ENCODE results near the gene ITGB3BP. TPM values are rescaled to one million over a fixed set of nuclear protein-coding genes. Genes with fewer than 3 reads are reported as not detected.

The ITGB3BP gene
- total RNA-seq, 1 donor from 2014 or later: 110 TPM

DNA sequence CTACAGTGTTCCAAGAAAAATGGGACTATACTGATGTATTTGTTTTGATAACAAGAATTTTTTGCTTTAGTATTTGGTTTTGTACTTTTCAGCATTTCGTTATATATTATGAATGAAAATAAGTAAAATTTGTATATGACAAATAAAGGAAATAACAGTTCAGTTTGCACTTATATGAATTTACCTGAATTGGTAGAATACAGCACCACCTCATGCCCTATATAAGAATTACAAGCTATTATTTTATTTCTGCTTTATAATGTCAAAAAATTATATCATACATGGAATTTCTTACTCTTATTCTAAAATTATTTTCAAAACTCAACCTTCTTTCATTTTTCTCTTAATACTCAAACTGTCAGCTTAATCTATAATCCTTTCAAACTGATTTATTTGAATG lies 14.9 kb upstream of the ITGB3BP start:
- Mint-ChIP-seq H3K9me3 (no peaks in the 10 kb centered on the region), H3K36me3 (peaks cover 5% of the 10 kb centered on the region), H3K27ac (no peak overlapping the region), H3K4me1 (no peaks in the 10 kb centered on the region), H3K27me3 (ENCODE audit: insufficient read depth, low read depth) (no peaks in the 10 kb centered on the region), H3K4me3 (no peak overlapping the region)
- Histone ChIP-seq H3K4me2 (no peak overlapping the region), H3F3A (ENCODE audit: low read depth) (peaks cover 9% of the 10 kb centered on the region), H3K4me1 (no peaks in the 10 kb centered on the region), H2AFZ (replicated peaks) (no peak overlapping the region), H4K20me1 (ENCODE audit: low read depth) (peaks cover 2% of the 10 kb centered on the region), H3K9ac (no peak overlapping the region), H3K36me3 (peaks cover 10% of the 10 kb centered on the region), H3K27me3 (no peaks in the 10 kb centered on the region), H3K4me3 (no peak overlapping the region), H3K27ac (no peak overlapping the region), H3K79me2 (ENCODE audit: low read depth) (no peaks in the 10 kb centered on the region), H3K9me3 (ENCODE audit: low read depth) (no peaks in the 10 kb centered on the region)
- DNase-seq (ENCODE audit: low spot score): no peak
- TF ChIP-seq EZH2 (IDR thresholded peaks at IDR 0.05) (no peak), EZH2phosphoT487 (IDR thresholded peaks at IDR 0.05) (no peak)
- TF ChIP-seq, protein P1, sequence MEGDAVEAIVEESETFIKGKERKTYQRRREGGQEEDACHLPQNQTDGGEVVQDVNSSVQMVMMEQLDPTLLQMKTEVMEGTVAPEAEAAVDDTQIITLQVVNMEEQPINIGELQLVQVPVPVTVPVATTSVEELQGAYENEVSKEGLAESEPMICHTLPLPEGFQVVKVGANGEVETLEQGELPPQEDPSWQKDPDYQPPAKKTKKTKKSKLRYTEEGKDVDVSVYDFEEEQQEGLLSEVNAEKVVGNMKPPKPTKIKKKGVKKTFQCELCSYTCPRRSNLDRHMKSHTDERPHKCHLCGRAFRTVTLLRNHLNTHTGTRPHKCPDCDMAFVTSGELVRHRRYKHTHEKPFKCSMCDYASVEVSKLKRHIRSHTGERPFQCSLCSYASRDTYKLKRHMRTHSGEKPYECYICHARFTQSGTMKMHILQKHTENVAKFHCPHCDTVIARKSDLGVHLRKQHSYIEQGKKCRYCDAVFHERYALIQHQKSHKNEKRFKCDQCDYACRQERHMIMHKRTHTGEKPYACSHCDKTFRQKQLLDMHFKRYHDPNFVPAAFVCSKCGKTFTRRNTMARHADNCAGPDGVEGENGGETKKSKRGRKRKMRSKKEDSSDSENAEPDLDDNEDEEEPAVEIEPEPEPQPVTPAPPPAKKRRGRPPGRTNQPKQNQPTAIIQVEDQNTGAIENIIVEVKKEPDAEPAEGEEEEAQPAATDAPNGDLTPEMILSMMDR (IDR thresholded peaks at IDR 0.05): peak; percentile 42

DNA sequence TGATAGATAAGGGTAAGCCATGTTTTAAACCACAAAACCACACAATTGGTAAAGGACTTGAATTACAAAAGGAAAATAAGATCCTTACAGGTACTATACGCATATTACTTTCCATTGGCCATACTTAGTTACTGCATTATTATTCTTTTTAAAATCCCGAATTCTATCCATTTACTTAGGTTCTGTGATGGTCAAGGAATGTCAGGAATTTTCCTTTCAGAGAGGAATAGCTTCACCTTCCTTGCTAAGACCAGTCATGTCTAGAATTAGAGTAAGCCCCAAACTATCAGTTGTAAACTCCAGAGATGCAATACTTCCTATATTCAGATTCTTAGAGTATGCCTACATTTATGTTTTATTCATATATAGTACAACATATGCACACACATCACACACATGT lies 14.0 kb upstream of the ITGB3BP start:
- H3K4me1 ChIP-seq: no peaks in the 10 kb centered on the region
- Mint-ChIP-seq H3K4me1 (no peaks in the 10 kb centered on the region), H3K9me3 (no peaks in the 10 kb centered on the region), H3K4me3 (no peak overlapping the region), H3K27me3 (ENCODE audit: insufficient read depth, low read depth) (no peaks in the 10 kb centered on the region), H3K36me3 (no peaks in the 10 kb centered on the region), H3K27ac (no peak overlapping the region)
- H3K4me2 ChIP-seq: no peak overlapping the region
- no peak overlapping the region for H3K9ac ChIP-seq
- H4K20me1 ChIP-seq (ENCODE audit: low read depth): peaks cover 2% of the 10 kb centered on the region
- H3K27ac ChIP-seq: no peak overlapping the region
- H3K27me3 ChIP-seq: no peaks in the 10 kb centered on the region
- TF ChIP-seq EZH2phosphoT487 (IDR thresholded peaks at IDR 0.05): no peak
- TF ChIP-seq, protein P1 (IDR thresholded peaks at IDR 0.05): no peak
- no peak for TF ChIP-seq EZH2 (IDR thresholded peaks at IDR 0.05)
- no peaks in the 10 kb centered on the region for H3K9me3 ChIP-seq (ENCODE audit: low read depth)
- H3K79me2 ChIP-seq (ENCODE audit: low read depth): no peaks in the 10 kb centered on the region
- no peak for DNase-seq (ENCODE audit: low spot score)
- peaks cover 10% of the 10 kb centered on the region for H3K36me3 ChIP-seq
- no peak overlapping the region for H2AFZ ChIP-seq (replicated peaks)
- no peak overlapping the region for H3K4me3 ChIP-seq
- H3F3A ChIP-seq (ENCODE audit: low read depth): peaks cover 9% of the 10 kb centered on the region

DNA sequence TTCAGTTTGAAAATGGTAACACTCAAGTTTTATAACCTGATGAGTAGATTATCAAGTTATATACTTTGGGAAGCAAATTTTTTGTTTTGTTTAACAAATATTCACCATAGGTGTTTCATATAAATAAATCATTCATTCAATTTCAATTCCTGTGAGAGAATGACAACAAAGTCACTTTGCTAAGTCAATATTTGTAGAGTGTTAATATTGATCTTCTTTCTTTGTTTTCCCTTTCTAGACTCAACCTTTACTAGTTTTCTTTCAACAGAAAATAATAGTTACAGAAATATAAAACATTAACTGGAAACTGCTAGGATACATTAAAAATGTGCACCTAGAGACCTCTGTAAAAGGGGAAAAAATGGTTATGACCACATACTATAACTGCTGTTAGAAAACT lies 11.4 kb upstream of the ITGB3BP start:
- H3K9me3 Mint-ChIP-seq: no peaks in the 10 kb centered on the region
- DNase-seq (ENCODE audit: low spot score): no peak
- H3K27me3 ChIP-seq: no peaks in the 10 kb centered on the region
- H3K4me3 ChIP-seq: no peak overlapping the region
- H3K36me3 ChIP-seq: peaks cover 10% of the 10 kb centered on the region
- H3K4me2 ChIP-seq: no peak overlapping the region
- TF ChIP-seq EZH2phosphoT487 (IDR thresholded peaks at IDR 0.05) (no peak), EZH2 (IDR thresholded peaks at IDR 0.05) (no peak)
- TF ChIP-seq, protein P1 (IDR thresholded peaks at IDR 0.05): no peak
- H3K4me1 Mint-ChIP-seq: no peaks in the 10 kb centered on the region
- H3K27ac ChIP-seq: no peak overlapping the region
- no peaks in the 10 kb centered on the region for H3K79me2 ChIP-seq (ENCODE audit: low read depth)
- H3K4me3 Mint-ChIP-seq: no peak overlapping the region
- H3K27me3 Mint-ChIP-seq (ENCODE audit: insufficient read depth, low read depth): no peaks in the 10 kb centered on the region
- H3K9ac ChIP-seq: no peak overlapping the region
- H3K27ac Mint-ChIP-seq: no peak overlapping the region
- no peaks in the 10 kb centered on the region for H3K36me3 Mint-ChIP-seq
- peaks cover 6% of the 10 kb centered on the region for H3F3A ChIP-seq (ENCODE audit: low read depth)
- H3K9me3 ChIP-seq (ENCODE audit: low read depth): no peaks in the 10 kb centered on the region
- H4K20me1 ChIP-seq (ENCODE audit: low read depth): no peaks in the 10 kb centered on the region
- H2AFZ ChIP-seq (replicated peaks): no peak overlapping the region
- no peaks in the 10 kb centered on the region for H3K4me1 ChIP-seq
